T47D (cell line): ENCODE results near the gene CTBP2.

Experiments used
- DNase-seq, 2 experiments: peaks; one replicate each; pipeline versions ENCODE4 v3.0.0 to v3.0.0-alpha.2; 2011 to 2012; ENCODE audit warnings: low read depth in 1 of 2, low spot score in 1 of 2
- JUND ChIP-seq: IDR thresholded peaks from 2 replicates; pipeline ENCODE4 v1.6.1; 2012; ENCODE audit warnings: low read depth
- in situ Hi-C: cut with HindIII; loops from 2 replicates; pipeline ENCODE4 v1.10.0; 2016; ENCODE audit warnings: low sequenced_read_pairs, low pct_unique_long_range_greater_than_20kb

CTBP2 gene

GRCh38 chr10:125107965-125108580, 52.3 kb downstream of the CTBP2 start:
- no peak for DNase-seq
- in situ Hi-C loops = no loop called here
- no peak for TF ChIP-seq JUND

DNA sequence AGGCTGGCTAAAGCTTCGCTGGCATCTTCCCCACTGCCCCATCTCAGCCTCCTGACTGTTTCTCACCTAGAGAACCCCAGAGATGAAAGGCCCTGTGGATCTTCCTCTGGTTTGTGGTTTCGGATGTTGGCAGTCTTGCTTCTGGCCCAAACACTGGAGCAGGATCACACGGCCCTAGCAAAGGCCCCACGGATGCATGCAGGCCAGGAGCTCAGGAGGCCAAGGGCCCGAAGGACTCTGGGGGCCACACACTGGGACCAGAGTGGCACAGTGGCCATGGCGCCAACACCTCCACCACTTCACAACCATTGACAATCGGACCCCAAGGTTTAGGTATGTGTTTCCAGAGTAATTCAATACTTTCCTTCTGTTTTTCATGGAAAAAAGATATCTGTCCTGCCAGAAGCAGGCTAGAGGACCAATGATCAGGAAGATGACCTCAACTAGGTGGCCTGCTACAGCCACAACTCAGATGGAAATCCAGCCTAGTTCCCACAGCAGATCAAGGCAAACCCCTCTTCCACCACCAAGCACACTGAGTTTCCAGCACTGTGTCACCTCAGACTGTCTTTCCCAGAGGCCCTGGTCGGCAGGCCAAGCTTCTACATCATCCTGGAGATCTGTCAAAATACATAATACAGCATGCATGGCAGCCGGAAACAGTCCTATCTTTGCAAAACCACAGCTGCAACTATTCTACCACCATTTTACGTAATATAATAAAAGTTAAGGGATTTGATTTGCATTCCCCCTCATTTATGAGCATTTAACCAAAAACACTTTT, 53.0 kb downstream of the CTBP2 start:
- in situ Hi-C loops = no loop called here
- DNase-seq = no peak
- no peak for TF ChIP-seq JUND

- no peak for TF ChIP-seq JUND
- in situ Hi-C loops = no loop called here
- no peak for DNase-seq
These were observed 53.8 kb downstream of the CTBP2 start for GRCh38 chr10:125106586-125106985.

DNA sequence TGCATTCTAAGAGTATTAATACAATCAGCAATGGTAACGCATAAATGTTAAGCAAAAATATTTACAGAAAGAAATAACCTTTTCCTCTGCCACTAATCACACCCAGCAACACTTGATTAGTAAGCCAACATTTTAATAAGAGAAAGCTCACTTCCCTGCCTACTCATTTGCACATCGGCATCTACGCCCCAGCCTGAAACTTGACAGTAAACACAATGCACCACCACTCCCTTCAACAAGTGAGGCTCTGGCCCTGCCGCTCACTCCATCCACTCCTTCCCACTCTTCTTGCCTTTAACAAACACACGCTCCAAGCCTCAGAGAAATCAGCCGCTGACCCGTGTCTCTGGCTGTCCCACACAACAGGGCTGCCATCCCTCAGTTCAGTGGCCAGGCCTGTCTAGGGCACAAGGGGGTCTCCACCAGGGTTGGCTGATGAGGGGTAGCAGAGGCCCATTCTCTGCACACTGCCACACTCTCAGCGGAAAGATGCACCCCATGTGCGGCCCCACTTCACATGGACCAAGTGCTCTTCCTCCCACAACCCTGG, 54.6 kb downstream of the CTBP2 start:
- no peak for TF ChIP-seq JUND
- no peak for DNase-seq
- in situ Hi-C loops = no loop called here

GRCh38 chr10:125105155-125105554, 55.2 kb downstream of the CTBP2 start:
- no peak for TF ChIP-seq JUND
- in situ Hi-C loops = no loop called here
- DNase-seq = no peak

DNA sequence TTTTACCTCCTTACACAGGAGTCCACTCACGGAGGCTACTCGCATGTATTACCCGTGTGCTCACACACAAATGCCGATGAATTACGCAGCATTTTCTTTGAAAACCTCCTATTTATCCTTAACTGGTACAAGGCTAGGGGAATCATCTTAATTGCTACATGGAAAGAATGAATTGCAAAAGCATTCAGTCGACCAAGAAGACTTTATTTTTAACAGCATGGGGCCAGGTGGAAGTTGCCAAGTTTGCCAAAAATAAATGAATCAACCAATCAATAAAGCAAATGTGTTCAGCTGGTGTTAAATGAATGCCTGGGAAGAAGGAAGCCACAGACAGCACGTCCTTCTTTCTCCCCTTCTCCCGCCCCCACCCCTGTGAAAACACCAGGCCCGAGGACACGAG, 55.8 kb downstream of the CTBP2 start:
- no peak for TF ChIP-seq JUND
- in situ Hi-C loops = no loop called here
- DNase-seq = no peak

GRCh38 chr10:125103924-125104323, 56.4 kb downstream of the CTBP2 start:
- DNase-seq = no peak
- in situ Hi-C loops = no loop called here
- TF ChIP-seq JUND = no peak

DNA sequence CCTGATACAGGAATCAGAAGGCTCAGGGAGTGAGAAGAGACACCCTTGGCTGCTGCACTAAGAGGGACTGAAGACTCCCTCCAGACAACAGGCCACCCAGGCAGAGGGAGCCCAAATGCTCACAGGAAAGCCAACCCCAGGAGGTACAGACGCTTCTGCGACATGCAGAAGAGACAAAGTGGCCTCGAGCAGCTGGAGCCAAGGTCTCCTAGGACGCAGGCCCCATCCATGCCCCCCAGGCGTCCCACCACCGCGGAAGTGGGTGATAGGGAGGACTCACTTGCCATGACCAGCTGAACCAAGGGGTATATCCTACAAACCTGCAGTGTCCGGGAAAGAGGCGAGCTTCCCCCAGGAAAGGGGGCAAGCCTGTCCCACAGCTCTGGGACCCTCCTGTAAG, 56.9 kb downstream of the CTBP2 start:
- no peak for TF ChIP-seq JUND
- DNase-seq = no peak
- in situ Hi-C loops = no loop called here

GRCh38 chr10:125102821-125103220, 57.5 kb downstream of the CTBP2 start:
- TF ChIP-seq JUND = no peak
- in situ Hi-C loops = no loop called here

DNA sequence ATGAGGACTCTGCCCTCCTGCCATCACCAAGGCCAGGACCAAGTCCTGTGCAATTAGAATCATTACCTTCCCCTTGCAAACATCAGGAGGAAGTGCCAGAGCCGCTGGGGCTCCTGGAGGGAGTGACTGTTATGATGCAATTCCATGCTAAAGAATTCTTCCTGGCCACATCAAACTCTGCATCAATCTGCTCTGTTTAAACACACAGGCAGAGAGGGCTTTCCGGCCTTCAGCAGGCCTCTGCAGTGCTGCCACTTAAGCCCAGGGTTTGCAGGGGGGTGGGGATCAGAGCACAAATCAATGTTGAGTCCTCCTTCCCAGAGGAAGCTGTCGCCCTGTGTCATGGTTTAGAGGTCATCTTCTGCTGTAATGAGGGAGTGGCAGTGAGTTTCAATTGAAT, 58.1 kb downstream of the CTBP2 start:
- in situ Hi-C loops = no loop called here
- no peak for DNase-seq
- TF ChIP-seq JUND = no peak

More at GRCh38 chr10:125102821-125103220, 57.5 kb downstream of the CTBP2 start:
- no peak for DNase-seq

- no peak for DNase-seq
- in situ Hi-C loops = no loop called here
- no peak for TF ChIP-seq JUND
These were observed 58.8 kb downstream of the CTBP2 start for GRCh38 chr10:125101581-125101980.

GRCh38 chr10:125101049-125101448, 59.3 kb downstream of the CTBP2 start:
- TF ChIP-seq JUND = no peak

GRCh38 chr10:125097409-125098070, 62.8 kb downstream of the CTBP2 start:
- no peak for TF ChIP-seq JUND
- DNase-seq = no peak
- in situ Hi-C loops = no loop called here

More at GRCh38 chr10:125101049-125101448, 59.3 kb downstream of the CTBP2 start:
- in situ Hi-C loops = no loop called here
- no peak for DNase-seq
